Peyer's patch (tissue), 4 donors: ENCODE results near the gene AMER2.

Source experiments
- CTCF ChIP-seq, 6 experiments: fragments of 450-650 bp in 4 of 6; fragments of 200-600 bp in 2 of 6; sonication (generic) in 1 of 6; IDR thresholded peaks; one replicate each; pipeline ENCODE4 v1.5.1; 2017 to 2019; ENCODE audit warnings: antibody characterized with exemption in 6 of 6, mild to moderate bottlenecking in 3 of 6, moderate library complexity in 1 of 6
- POLR2A ChIP-seq, 2 donors: fragments of 450-650 bp; IDR thresholded peaks; one replicate each; pipeline ENCODE4 v1.5.1; 2017; ENCODE audit warnings: antibody characterized with exemption in 2 of 2, mild to moderate bottlenecking in 2 of 2, moderate library complexity in 2 of 2

GRCh38 chr13:25135896-25136295, 36.2 kb downstream of the AMER2 start:
- TF ChIP-seq CTCF (IDR thresholded peaks at IDR 0.05) = no peak
- TF ChIP-seq POLR2A (IDR thresholded peaks at IDR 0.05) = no peak
